ENCODE measurements around the gene POU3F1.
A peak's percentile ranks its signal among the peaks of the same experiment; 100 is the strongest.

Gene POU3F1

DNA sequence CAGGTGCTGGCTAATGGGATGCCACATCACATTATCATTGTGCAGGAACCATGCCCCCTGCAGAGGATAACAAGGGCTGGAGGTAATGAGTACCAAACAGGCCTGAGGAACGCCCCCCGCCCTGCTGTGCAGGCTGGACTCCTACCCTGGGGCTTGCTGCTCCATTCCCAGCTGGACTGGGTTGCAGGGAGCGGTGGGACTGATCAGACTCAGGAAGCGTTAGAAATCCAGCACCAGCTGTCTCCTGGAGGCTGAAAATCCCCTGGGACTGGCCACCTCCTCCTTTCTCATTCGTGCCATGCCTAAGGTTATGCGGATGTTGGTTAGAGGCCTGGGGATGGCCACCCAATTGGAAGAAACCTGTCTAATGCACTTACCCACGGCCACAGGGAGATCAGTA, 36.9 kb upstream of the POU3F1 start:
- DNase-seq: no peak
- TF ChIP-seq GATA1 (IDR thresholded peaks at IDR 0.05; ENCODE audit: low read depth, low read length) (no peak), POLR2A (IDR thresholded peaks at IDR 0.05; ENCODE audit: low read length) (no peak)

DNA sequence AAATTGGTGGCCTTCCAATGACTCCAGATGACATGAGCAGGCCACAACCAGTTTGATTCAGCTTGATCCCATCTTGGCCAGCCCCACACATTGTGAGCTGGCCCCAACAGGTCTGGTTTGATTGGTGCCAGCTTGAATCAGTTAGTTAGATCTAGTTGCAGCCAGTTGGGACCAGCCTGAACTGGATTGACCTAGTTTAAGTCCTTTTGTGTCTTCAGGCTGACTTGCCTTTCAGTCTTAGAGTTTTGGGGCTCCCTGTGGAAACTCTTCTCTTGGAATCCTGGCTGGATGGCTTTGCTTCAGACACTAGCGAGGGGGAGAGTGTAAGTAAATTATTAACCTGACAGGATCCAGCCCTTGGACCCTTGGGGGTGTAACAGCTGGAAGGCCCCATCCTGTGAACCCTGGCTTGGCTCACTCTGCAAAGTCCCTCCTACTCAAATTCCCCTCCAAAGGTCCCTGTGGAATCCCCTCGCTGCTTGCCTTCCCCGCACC, 36.2 kb upstream of the POU3F1 start:
- TF ChIP-seq GATA1 (IDR thresholded peaks at IDR 0.05; ENCODE audit: low read depth, low read length) (no peak), POLR2A (IDR thresholded peaks at IDR 0.05; ENCODE audit: low read length) (no peak)
- DNase-seq: no peak

DNA sequence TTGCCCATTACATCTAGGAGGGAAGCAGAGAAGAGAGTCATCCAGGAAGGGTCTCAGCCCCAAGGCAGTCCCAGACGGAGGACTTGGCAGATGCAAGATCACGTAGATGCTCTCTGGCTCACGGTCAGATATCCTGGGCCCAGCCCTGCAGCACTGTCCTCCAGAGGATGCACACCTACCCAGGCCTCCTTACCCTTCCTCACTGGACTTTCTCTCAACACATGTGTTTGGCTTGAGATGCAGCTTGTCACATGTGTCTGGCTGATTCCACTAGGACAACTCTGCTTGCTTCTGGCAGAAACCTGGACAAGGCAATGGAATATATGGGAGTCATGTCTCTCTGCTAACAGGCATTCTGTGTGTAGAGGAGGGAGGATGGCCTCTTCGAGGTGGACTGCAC, 32.4 kb upstream of the POU3F1 start:
- DNase-seq: no peak
- TF ChIP-seq GATA1 (IDR thresholded peaks at IDR 0.05; ENCODE audit: low read depth, low read length): no peak
- TF ChIP-seq POLR2A (IDR thresholded peaks at IDR 0.05; ENCODE audit: low read length): no peak

- no peak for DNase-seq
Measured at GRCh38 chr1:38077523-38078147, 31.0 kb upstream of the POU3F1 start.

GRCh38 chr1:38076455-38076854, 29.9 kb upstream of the POU3F1 start:
- TF ChIP-seq GATA1 (IDR thresholded peaks at IDR 0.05; ENCODE audit: low read depth, low read length) (no peak), POLR2A (IDR thresholded peaks at IDR 0.05; ENCODE audit: low read length) (no peak)
- no peak for DNase-seq

More at GRCh38 chr1:38077523-38078147, 31.0 kb upstream of the POU3F1 start:
- no peak for TF ChIP-seq GATA1 (IDR thresholded peaks at IDR 0.05; ENCODE audit: low read depth, low read length)

- TF ChIP-seq POLR2A (IDR thresholded peaks at IDR 0.05; ENCODE audit: low read length): no peak
- TF ChIP-seq GATA1 (IDR thresholded peaks at IDR 0.05; ENCODE audit: low read depth, low read length): no peak
Measured at GRCh38 chr1:38076038-38076437, 29.4 kb upstream of the POU3F1 start.

DNA sequence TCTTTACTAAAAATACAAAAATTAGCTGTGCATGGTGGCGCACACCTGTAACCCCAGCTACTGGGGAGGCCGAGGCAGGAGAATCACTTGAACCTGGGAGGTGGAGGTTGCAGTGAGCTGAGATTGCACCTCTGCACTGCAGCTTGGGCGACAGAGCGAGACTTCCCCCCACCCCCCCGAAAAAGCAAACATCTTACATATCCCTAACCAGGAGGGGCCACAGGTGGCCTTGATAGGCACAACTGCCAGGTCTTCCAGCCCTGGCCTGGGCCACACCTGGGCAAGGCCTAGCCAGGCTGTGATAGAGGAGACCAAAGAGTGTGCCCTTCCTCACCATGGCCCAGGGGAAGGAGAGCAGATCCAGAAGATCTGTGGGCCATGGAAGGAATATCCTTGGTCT, 28.6 kb upstream of the POU3F1 start:
- TF ChIP-seq GATA1 (IDR thresholded peaks at IDR 0.05; ENCODE audit: low read depth, low read length) (no peak), POLR2A (IDR thresholded peaks at IDR 0.05; ENCODE audit: low read length) (no peak)
- no peak for DNase-seq

More at GRCh38 chr1:38076038-38076437, 29.4 kb upstream of the POU3F1 start:
- DNase-seq: peak; percentile 10 to 18

DNA sequence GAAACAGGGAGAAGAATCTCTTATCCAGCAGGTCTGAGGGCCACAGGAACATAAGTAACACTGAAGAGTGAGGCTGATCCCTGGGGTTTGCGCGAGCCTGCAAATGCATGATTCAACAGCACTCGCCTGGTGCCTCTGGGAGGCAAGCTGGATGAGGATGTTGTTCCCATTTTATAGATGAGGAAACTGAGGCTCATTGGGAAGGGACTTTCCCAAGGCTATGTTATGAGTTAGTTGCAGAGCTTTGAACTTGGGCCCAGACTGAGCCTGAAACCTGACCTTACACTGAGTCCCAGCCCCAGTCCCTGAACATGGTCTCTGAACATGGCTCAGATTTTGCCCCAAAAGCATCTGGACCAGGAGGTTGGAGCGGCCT, 27.7 kb upstream of the POU3F1 start:
- TF ChIP-seq GATA1 (IDR thresholded peaks at IDR 0.05; ENCODE audit: low read depth, low read length) (no peak), POLR2A (IDR thresholded peaks at IDR 0.05; ENCODE audit: low read length) (no peak)
- DNase-seq: no peak

DNA sequence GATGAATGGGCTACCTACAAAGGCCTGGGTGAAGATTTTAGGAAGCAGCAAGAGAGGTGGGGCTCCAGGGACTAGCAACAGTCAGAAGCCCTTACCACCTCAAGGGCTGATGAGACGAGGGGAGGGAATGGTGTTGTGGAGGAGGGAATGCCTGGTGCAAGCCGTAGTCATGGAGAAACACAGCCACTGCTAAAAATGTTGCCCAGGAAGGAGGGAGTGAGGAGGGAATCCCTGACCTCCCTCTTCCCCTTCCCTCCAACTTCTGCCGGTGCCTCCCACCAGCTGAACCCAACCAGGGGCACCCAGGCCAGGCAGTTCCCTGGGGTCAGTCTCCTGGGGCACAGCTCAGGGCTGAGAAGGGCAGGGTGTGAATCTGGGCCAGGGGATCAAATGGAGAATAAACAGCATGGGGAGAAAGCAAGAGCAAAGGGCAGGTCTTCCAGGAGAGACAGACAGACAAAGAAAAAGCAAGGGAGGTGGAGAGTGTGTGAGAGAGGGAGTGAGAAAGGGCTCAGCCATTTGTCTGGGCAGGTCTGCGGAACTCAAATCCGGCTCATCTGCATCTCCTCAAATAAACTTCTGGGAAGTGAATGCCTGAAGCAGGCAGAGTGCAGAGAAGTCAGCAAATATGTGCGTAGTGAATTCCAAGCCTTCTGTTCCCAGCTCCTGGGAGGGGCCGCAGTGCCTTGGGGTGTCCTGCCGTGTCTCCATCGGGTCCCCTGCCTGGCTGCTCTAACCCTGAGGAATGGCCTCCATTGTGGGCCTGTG, 27.1 kb upstream of the POU3F1 start:
- no peak for DNase-seq
- TF ChIP-seq POLR2A (IDR thresholded peaks at IDR 0.05; ENCODE audit: low read length) (no peak), GATA1 (IDR thresholded peaks at IDR 0.05; ENCODE audit: low read depth, low read length) (no peak)

DNA sequence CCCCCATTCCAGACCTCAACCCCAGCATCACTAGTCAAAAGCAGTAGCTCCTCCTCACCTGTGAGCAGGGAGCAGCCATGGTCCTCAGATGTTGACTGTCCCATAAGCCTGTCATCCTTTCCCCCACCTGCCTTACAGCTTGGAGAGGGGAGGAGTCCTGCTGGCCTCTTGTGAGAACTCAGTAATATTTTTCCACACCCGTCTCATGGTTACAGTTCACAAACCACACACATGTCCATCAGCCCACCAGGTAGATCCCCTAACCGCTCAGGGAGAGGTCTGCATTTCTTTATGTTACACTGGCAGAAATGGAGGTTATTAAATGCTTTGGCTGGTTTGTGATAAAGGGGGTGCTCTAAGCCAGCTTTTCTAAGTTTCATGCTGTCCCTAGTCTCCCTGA, 26.3 kb upstream of the POU3F1 start:
- TF ChIP-seq POLR2A (IDR thresholded peaks at IDR 0.05; ENCODE audit: low read length): no peak
- no peak for TF ChIP-seq GATA1 (IDR thresholded peaks at IDR 0.05; ENCODE audit: low read depth, low read length)
- no peak for DNase-seq

GRCh38 chr1:38071312-38072256, 25.0 kb upstream of the POU3F1 start:
- TF ChIP-seq POLR2A (IDR thresholded peaks at IDR 0.05; ENCODE audit: low read length) (no peak), GATA1 (IDR thresholded peaks at IDR 0.05; ENCODE audit: low read depth, low read length) (no peak)
- DNase-seq: peak; percentile 19 to 35

- DNase-seq: no peak
- TF ChIP-seq POLR2A (IDR thresholded peaks at IDR 0.05; ENCODE audit: low read length) (no peak), GATA1 (IDR thresholded peaks at IDR 0.05; ENCODE audit: low read depth, low read length) (no peak)
Measured at GRCh38 chr1:38068980-38069340, 22.4 kb upstream of the POU3F1 start.

DNA sequence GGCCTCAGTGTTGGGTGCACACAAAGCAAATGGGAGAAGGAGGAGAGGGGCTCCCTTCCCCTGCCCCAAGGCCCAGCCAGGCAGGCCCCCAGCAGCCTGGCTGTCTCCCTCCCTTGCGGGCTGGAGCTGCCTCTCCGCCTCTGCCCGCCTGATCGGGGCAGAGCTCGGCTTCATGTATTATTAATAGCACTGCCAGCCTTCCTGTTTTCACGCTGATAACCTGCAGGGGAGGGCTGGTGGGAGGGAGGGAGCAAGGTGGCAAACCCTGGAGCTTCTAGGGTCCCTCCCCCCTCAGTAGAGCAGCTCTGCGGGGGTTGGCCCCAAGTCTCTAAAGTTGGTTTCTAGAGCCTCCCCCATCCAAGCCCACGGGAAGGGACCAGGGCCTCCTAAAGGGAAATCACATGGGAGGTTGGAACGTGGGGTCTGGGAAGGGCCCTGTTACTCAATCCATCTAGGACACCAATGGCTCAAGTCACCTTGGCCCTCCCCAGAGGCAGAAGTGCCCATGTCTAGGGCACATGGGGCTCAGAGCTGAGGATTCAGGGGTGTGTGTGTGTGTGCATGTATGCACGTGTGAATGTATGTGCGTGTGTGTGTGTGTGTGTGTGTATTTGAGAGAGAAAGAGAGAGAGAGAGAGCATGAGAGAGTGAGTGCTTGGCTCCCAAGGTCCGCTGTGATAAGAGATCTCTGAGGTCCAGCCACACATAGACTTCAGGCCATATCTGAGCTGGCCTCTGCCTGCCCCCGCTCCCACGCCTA, 21.8 kb upstream of the POU3F1 start:
- DNase-seq: no peak
- no peak for TF ChIP-seq POLR2A (IDR thresholded peaks at IDR 0.05; ENCODE audit: low read length)
- no peak for TF ChIP-seq GATA1 (IDR thresholded peaks at IDR 0.05; ENCODE audit: low read depth, low read length)
